DOHH2 (cell line): ENCODE data around the gene OR14C36.

Source experiments
- H3F3A ChIP-seq: fragments of 200-600 bp; sonication (generic), shearing (Covaris generic); 2 replicates; pipeline ENCODE4 v1.6.0; 2016; ENCODE audit warnings: antibody characterized with exemption, mild to moderate bottlenecking; ENCODE audit not compliant: control insufficient read depth, insufficient read depth
- H3K27ac ChIP-seq: fragments of 200-600 bp; sonication (generic); 2 replicates; pipeline ENCODE4 v1.5.1; 2014; ENCODE audit warnings: low read depth, mild to moderate bottlenecking, low read length, moderate library complexity
- H3K27me3 ChIP-seq: fragments of 200-600 bp; sonication (generic); 2 replicates; pipeline ENCODE4 v1.6.1; 2014; ENCODE audit warnings: mild to moderate bottlenecking, low read length, mixed read lengths; ENCODE audit not compliant: control insufficient read depth
- H3K36me3 ChIP-seq: fragments of 200-600 bp; sonication (generic); 2 replicates; pipeline ENCODE4 v1.6.1; 2014; ENCODE audit warnings: mild to moderate bottlenecking, low read length, moderate library complexity, mixed read lengths; ENCODE audit not compliant: control insufficient read depth
- H3K4me1 ChIP-seq: fragments of 200-600 bp; sonication (generic); 2 replicates; pipeline ENCODE4 v1.6.1; 2014; ENCODE audit warnings: mild to moderate bottlenecking, low read length, mixed read lengths; ENCODE audit not compliant: control insufficient read depth
- H3K4me2 ChIP-seq: fragments of 200-600 bp; sonication (generic); 2 replicates; pipeline ENCODE4 v1.6.0; 2014; ENCODE audit warnings: mild to moderate bottlenecking, low read length, moderate library complexity
- H3K4me3 ChIP-seq: fragments of 200-600 bp; sonication (generic); 2 replicates; pipeline ENCODE4 v1.5.1; 2014; ENCODE audit warnings: mild to moderate bottlenecking, low read length, mixed read lengths
- H3K79me2 ChIP-seq: fragments of 200-600 bp; sonication (generic); 2 replicates; pipeline ENCODE4 v1.6.1; 2014; ENCODE audit warnings: mild to moderate bottlenecking, low read length, mixed read lengths; ENCODE audit not compliant: control insufficient read depth
- H3K9me2 ChIP-seq: fragments of 200-600 bp; sonication (generic); replicated peaks from 2 replicates; pipeline ENCODE4 v1.6.1; 2014; ENCODE audit warnings: mild to moderate bottlenecking, low read length, mixed read lengths; ENCODE audit not compliant: control insufficient read depth
- H3K9me3 ChIP-seq: fragments of 200-600 bp; sonication (generic); 2 replicates; pipeline ENCODE4 v1.6.1; 2014; ENCODE audit warnings: antibody characterized with exemption, low read length, mixed read lengths; ENCODE audit not compliant: control insufficient read depth, insufficient read depth
- H4K20me1 ChIP-seq: fragments of 200-600 bp; sonication (generic); 2 replicates; pipeline ENCODE4 v1.6.0; 2014; ENCODE audit warnings: low read depth, mild to moderate bottlenecking, antibody characterized with exemption, low read length, moderate library complexity; ENCODE audit not compliant: control insufficient read depth, insufficient read depth
- CTCF ChIP-seq: fragments of 200-600 bp; sonication (generic); IDR thresholded peaks from one replicate; pipeline ENCODE4 v1.5.1; 2014; ENCODE audit warnings: antibody characterized with exemption, mild to moderate bottlenecking, low read depth, low read length; ENCODE audit not compliant: poor library complexity, severe bottlenecking
- EZH2phosphoT487 ChIP-seq: fragments of 200-600 bp; sonication (generic); IDR thresholded peaks from 2 replicates; pipeline ENCODE4 v1.6.1; 2017; ENCODE audit warnings: borderline replicate concordance, mild to moderate bottlenecking, antibody characterized with exemption, low read length, moderate library complexity, mixed read lengths

Gene OR14C36

GRCh38 chr1:248316796-248317195 lies 31.8 kb upstream of the OR14C36 start:
- Histone ChIP-seq H3K27me3 (no peaks in the 10 kb centered on the region), H3K27ac (no peak overlapping the region), H3K4me2 (no peak overlapping the region), H3K36me3 (no peaks in the 10 kb centered on the region), H3K9me3 (no peaks in the 10 kb centered on the region), H3K4me1 (no peaks in the 10 kb centered on the region), H3K79me2 (no peaks in the 10 kb centered on the region), H3K9me2 (no peaks in the 10 kb centered on the region), H3F3A (no peaks in the 10 kb centered on the region), H3K4me3 (no peak overlapping the region), H4K20me1 (no peaks in the 10 kb centered on the region)
- TF ChIP-seq CTCF (no peak), EZH2phosphoT487 (no peak)

- Histone ChIP-seq H3K27ac (no peak within 1 kb of the TSS), H4K20me1 (no peaks in the 10 kb centered on the region), H3K36me3 (no peaks in the 10 kb centered on the region), H3K27me3 (no peaks in the 10 kb centered on the region), H3K9me3 (no peaks in the 10 kb centered on the region), H3K79me2 (no peaks in the 10 kb centered on the region), H3K9me2 (no peaks in the 10 kb centered on the region), H3K4me3 (no peak within 1 kb of the TSS), H3K4me2 (no peak within 1 kb of the TSS), H3F3A (no peaks in the 10 kb centered on the region), H3K4me1 (no peaks in the 10 kb centered on the region)
- TF ChIP-seq CTCF: no peak
- TF ChIP-seq EZH2phosphoT487: no peak
These were observed 24.1 kb upstream of the OR14C36 start, which contains the start of gene OR2M7 for GRCh38 chr1:248324468-248324867. Gene OR2M7 (minus strand): TSS chr1:248324568. CDS start chr1:248324568, 0 bp downstream.

- no peaks in the 10 kb centered on the region for H3K9me3 ChIP-seq
- H3K4me3 ChIP-seq: no peak overlapping the region
- H3K4me2 ChIP-seq: no peak overlapping the region
- no peaks in the 10 kb centered on the region for H3F3A ChIP-seq
- TF ChIP-seq EZH2phosphoT487: no peak
- no peak for TF ChIP-seq CTCF
- no peaks in the 10 kb centered on the region for H3K4me1 ChIP-seq
- no peaks in the 10 kb centered on the region for H3K36me3 ChIP-seq
- H3K9me2 ChIP-seq: no peaks in the 10 kb centered on the region
- no peaks in the 10 kb centered on the region for H4K20me1 ChIP-seq
- no peaks in the 10 kb centered on the region for H3K27me3 ChIP-seq
- no peaks in the 10 kb centered on the region for H3K79me2 ChIP-seq
- H3K27ac ChIP-seq: no peak overlapping the region
These were observed 5.1 kb upstream of the OR14C36 start for GRCh38 chr1:248343451-248343850.
